Endothelial cell of umbilical vein (primary cell): Measurements from ENCODE around the gene CNGB1. TPM values are rescaled to one million over a fixed set of nuclear protein-coding genes. Genes with fewer than 3 reads are reported as not detected.

Experiments
- BruUV-seq: library from RNA; stranded (reverse); fragments of 400-500 nt; replicated peaks from 2 replicates; lab custom pipeline; 2021; lab: Mats Ljungman, UMichigan
- CTCF ChIA-PET: fragments of 300-600, 350-600 bp; sonication (Branson Sonifier 250); formaldehyde crosslinking; loops from one replicate; lab custom pipeline; 2021; ENCODE audit warnings: antibody characterized with exemption, inconsistent platforms; lab: Charles Lee
- POLR2A ChIA-PET: fragments of 300-600, 350-600 bp; sonication (Branson Sonifier 250); formaldehyde crosslinking; loops from one replicate; lab custom pipeline; 2021; ENCODE audit warnings: antibody characterized with exemption, inconsistent platforms; lab: Charles Lee
- DNase-seq: peaks from one replicate; pipeline ENCODE4 v3.0.0-alpha.2; 2011; ENCODE audit warnings: low read depth, low spot score
- FAIRE-seq: peaks from 2 replicates; lab custom pipeline; 2011; peaks lifted over from hg19 to GRCh38; lab: Jason Lieb, UNC
- H2AFZ ChIP-seq: 2 replicates; pipeline ENCODE4 v1.6.0; 2012; ENCODE audit warnings: low read depth, low read length, control low read depth, inconsistent platforms
- H3K27ac ChIP-seq: 2 replicates; pipeline ENCODE4 v1.5.1; 2011; ENCODE audit warnings: low read depth, mild to moderate bottlenecking, control low read depth, low read length, moderate library complexity; ENCODE audit not compliant: insufficient read depth
- H3K27me3 ChIP-seq, 2 experiments: 2 replicates each; pipeline versions ENCODE4 v1.6.0 to v1.6.1; 2011; ENCODE audit warnings: low read length in 2 of 2, mixed read lengths in 1 of 2; ENCODE audit not compliant: control insufficient read depth in 2 of 2, insufficient read depth in 2 of 2
- H3K36me3 ChIP-seq, 2 experiments: 2 replicates in 1 of 2; 3 replicates in 1 of 2; pipeline ENCODE4 v1.5.1; 2011; ENCODE audit warnings: low read length in 2 of 2, mild to moderate bottlenecking in 1 of 2, moderate library complexity in 1 of 2; ENCODE audit not compliant: control insufficient read depth in 2 of 2, insufficient read depth in 2 of 2; ENCODE audit errors: extremely low read depth in 1 of 2
- H3K4me1 ChIP-seq: 3 replicates; pipeline ENCODE4 v1.5.1; 2011; ENCODE audit warnings: mild to moderate bottlenecking, low read length; ENCODE audit not compliant: control insufficient read depth, insufficient read depth; ENCODE audit errors: extremely low read depth
- H3K4me2 ChIP-seq: 2 replicates; pipeline ENCODE4 v1.6.1; 2011; ENCODE audit warnings: low read length, control low read depth, mixed read lengths; ENCODE audit not compliant: insufficient read depth
- H3K4me3 ChIP-seq, 3 experiments: fragments of 200-600 bp in 1 of 3; sonication (generic), shearing (Covaris generic) in 1 of 3; replicated peaks in 1 of 3; 2 replicates each; pipeline ENCODE4 v1.5.1; 2011 to 2016; ENCODE audit warnings: control low read depth in 3 of 3, low read length in 3 of 3, mild to moderate bottlenecking in 2 of 3, inconsistent platforms in 1 of 3, low read depth in 1 of 3, moderate library complexity in 1 of 3; ENCODE audit not compliant: insufficient read depth in 1 of 3
- H3K79me2 ChIP-seq: 2 replicates; pipeline ENCODE4 v1.6.0; 2012; ENCODE audit warnings: low read length, inconsistent platforms; ENCODE audit not compliant: control insufficient read depth, insufficient read depth
- H3K9ac ChIP-seq: replicated peaks from 2 replicates; pipeline ENCODE3; 2011; ENCODE audit warnings: low read length, control low read depth; ENCODE audit not compliant: insufficient read depth; ENCODE audit errors: extremely low read depth
- H3K9me1 ChIP-seq: replicated peaks from 3 replicates; pipeline ENCODE4 v1.6.0; 2011; ENCODE audit warnings: mild to moderate bottlenecking, low read length; ENCODE audit not compliant: control insufficient read depth, insufficient read depth; ENCODE audit errors: extremely low read depth
- H3K9me3 ChIP-seq: replicated peaks from 2 replicates; pipeline ENCODE4 v1.5.1; 2012; ENCODE audit warnings: low read length, inconsistent platforms; ENCODE audit not compliant: control insufficient read depth, insufficient read depth
- H4K20me1 ChIP-seq: replicated peaks from 2 replicates; pipeline ENCODE3; 2011; ENCODE audit warnings: mild to moderate bottlenecking, low read length; ENCODE audit not compliant: control insufficient read depth, insufficient read depth; ENCODE audit errors: extremely low read depth
- EZH2 ChIP-seq: IDR thresholded peaks from 2 replicates; pipeline ENCODE4 v1.6.1; 2012; ENCODE audit warnings: borderline replicate concordance, low read depth, mild to moderate bottlenecking, moderate library complexity, low read length, inconsistent platforms; ENCODE audit not compliant: severe bottlenecking
- FOS ChIP-seq: IDR thresholded peaks from 2 replicates; pipeline ENCODE4 v1.6.1; 2011; ENCODE audit warnings: mild to moderate bottlenecking, low read length, moderate library complexity, borderline replicate concordance; ENCODE audit not compliant: insufficient read depth
- GATA2 ChIP-seq: IDR thresholded peaks from 2 replicates; pipeline ENCODE4 v1.7.0; 2011; ENCODE audit warnings: low read depth, mild to moderate bottlenecking, moderate library complexity, mixed read lengths, low read length; ENCODE audit not compliant: insufficient read length, insufficient read depth
- JUN ChIP-seq: IDR thresholded peaks from 2 replicates; pipeline ENCODE4 v1.6.1; 2011; ENCODE audit warnings: borderline replicate concordance, low read depth; ENCODE audit not compliant: insufficient read length, insufficient read depth
- MYC ChIP-seq: IDR thresholded peaks from one replicate; pipeline ENCODE4 v1.6.1; 2011; ENCODE audit warnings: mild to moderate bottlenecking, low read depth, low read length
- POLR2A ChIP-seq: IDR thresholded peaks from 2 replicates; pipeline ENCODE4 v1.6.1; 2012; ENCODE audit warnings: low read depth, mild to moderate bottlenecking, control low read depth, low read length
- POLR2AphosphoS5 ChIP-seq: IDR thresholded peaks from 2 replicates; pipeline ENCODE4 v1.6.1; 2012; ENCODE audit warnings: low read depth, mild to moderate bottlenecking, control low read depth, low read length, moderate library complexity; ENCODE audit not compliant: insufficient read depth
- dilution Hi-C: fragments of 300-500 bp; cut with MboI; formaldehyde crosslinking; loops from one replicate; pipeline ENCODE4 v1.15.0; 2019; ENCODE audit warnings: low sequenced_read_pairs; ENCODE audit not compliant: extremely low pct_ligation_motif_present
- intact Hi-C: fragments of 100-400 bp; cut with micrococcal nuclease; formaldehyde crosslinking; loops from one replicate; pipeline ENCODE4 v1.10.0; 2022
- polyA plus RNA-seq, 4 experiments: library from polyadenylated mRNA; depleted of rRNA in 3 of 4; stranded (reverse) in 3 of 4; unstranded in 1 of 4; fragments of >200 nt; gene quantifications; 2 replicates each; pipeline versions ENCODE4 v1.2.1 to v1.2.3, GENCODE V29; 2011 to 2012; ENCODE audit warnings: missing spikeins in 1 of 4
- total RNA-seq: library from RNA; stranded (reverse); gene quantifications from 2 replicates; pipeline ENCODE4 v1.2.3, GENCODE V29; 2021
- TF ChIP-seq, protein P1 (sequence below), 2 donors: IDR thresholded peaks; 1 replicate in 1 of 2; 2 replicates in 1 of 2; pipeline ENCODE4 v1.5.1; 2011; ENCODE audit warnings: low read length in 2 of 2, mild to moderate bottlenecking in 2 of 2, moderate library complexity in 2 of 2, control low read depth in 1 of 2, inconsistent platforms in 1 of 2, low read depth in 1 of 2; ENCODE audit not compliant: insufficient read depth in 1 of 2; ENCODE audit errors: extremely low read depth in 1 of 2
- TF ChIP-seq, protein P2 (sequence below): IDR thresholded peaks from 2 replicates; pipeline ENCODE4 v1.6.1; 2011; ENCODE audit not compliant: insufficient read depth, insufficient read length

The CNGB1 gene
- total and polyA plus RNA-seq, 2 donors (not counting 3 experiments of a cell fraction or from before 2014, with no cell fraction given), result not detected

DNA sequence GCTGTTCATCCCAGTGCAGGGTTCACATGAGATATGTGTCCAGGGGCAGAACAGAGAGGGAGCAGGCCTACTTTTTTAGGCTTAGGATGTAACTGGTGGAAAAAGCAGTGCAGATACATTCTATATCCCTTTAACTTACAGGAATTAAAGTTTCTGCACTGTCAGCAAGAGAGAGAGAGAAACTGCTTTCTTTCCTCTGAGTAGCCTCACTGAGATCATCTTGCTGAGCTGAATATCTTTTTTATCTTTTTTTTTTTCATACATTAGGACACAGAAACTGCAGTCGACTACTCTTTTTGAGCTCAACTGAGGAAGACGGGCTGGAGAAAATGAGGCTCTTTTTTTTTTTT, 50.1 kb downstream of the CNGB1 start:
- CTCF ChIA-PET, result interaction anchor here (0.6 to 5.1 kb wide), 2 partner anchors 11 to 19 kb away, joined by 3 to 17 read pairs; no protein-coding TSS in a partner anchor

DNA sequence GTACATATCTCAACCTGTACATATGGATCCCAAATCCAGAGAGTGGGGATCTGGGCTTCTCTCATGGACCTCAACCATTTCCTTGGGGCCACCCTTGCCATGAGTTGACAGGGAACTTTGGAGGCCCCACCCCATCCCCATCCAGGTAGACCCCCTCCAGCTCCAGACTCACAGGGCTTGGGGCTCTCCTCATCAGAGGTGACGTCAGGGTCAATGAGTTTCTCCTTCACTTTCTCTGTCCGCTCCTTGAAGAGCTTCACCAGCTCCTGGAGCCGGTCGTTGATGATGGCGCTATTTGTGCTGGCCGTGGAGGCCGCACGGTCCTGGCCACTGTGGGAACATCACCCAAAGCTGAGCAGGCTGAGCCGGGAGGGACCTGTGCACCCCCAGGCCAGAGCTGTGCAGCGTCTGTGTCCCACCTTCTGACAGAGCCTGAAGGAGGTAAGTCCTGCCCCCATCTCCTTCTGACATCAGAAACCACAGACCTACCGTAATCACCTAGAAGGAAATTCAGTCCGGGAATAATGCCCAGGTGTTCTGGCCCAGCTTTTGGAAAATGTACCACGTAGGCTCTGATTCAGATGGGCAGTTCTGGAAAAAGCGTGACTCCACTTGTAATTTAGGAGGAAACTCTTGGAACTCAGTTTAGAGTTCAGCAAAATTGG, 50.6 kb downstream of the CNGB1 start:
- H3K79me2 ChIP-seq, result no peaks in the 10 kb centered on the region
- H3K4me2 ChIP-seq, result no peak overlapping the region
- H3K9me1 ChIP-seq, result no peaks in the 10 kb centered on the region
- ChIA-PET CTCF (interaction anchor here (0.6 to 5.1 kb wide), 2 partner anchors 11 to 20 kb away, joined by 3 to 17 read pairs; no protein-coding TSS in a partner anchor), POLR2A (no interaction called here)
- DNase-seq, result no peak
- H3K27ac ChIP-seq, result no peak overlapping the region
- H3K27me3 ChIP-seq, result peaks cover 3 to 4% of the 10 kb centered on the region in 2 experiments
- FAIRE-seq, result no peak
- dilution Hi-C loops (no loop called here), intact Hi-C loops (no loop called here)
- no peak overlapping the region for H2AFZ ChIP-seq
- no TSS peak for BruUV-seq
- no peaks in the 10 kb centered on the region for H4K20me1 ChIP-seq
- TF ChIP-seq, protein P1, sequence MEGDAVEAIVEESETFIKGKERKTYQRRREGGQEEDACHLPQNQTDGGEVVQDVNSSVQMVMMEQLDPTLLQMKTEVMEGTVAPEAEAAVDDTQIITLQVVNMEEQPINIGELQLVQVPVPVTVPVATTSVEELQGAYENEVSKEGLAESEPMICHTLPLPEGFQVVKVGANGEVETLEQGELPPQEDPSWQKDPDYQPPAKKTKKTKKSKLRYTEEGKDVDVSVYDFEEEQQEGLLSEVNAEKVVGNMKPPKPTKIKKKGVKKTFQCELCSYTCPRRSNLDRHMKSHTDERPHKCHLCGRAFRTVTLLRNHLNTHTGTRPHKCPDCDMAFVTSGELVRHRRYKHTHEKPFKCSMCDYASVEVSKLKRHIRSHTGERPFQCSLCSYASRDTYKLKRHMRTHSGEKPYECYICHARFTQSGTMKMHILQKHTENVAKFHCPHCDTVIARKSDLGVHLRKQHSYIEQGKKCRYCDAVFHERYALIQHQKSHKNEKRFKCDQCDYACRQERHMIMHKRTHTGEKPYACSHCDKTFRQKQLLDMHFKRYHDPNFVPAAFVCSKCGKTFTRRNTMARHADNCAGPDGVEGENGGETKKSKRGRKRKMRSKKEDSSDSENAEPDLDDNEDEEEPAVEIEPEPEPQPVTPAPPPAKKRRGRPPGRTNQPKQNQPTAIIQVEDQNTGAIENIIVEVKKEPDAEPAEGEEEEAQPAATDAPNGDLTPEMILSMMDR (IDR thresholded peaks at IDR 0.05; ENCODE audit: extremely low read depth in 1 of 2, insufficient read depth in 1 of 2, low read depth in 1 of 2, low read length in 2 of 2), result no peak
- TF ChIP-seq POLR2AphosphoS5, result no peak
- no peak for TF ChIP-seq FOS
- TF ChIP-seq POLR2A, result no peak
- no peak for TF ChIP-seq MYC
- no peak for TF ChIP-seq GATA2
- TF ChIP-seq, protein P2, sequence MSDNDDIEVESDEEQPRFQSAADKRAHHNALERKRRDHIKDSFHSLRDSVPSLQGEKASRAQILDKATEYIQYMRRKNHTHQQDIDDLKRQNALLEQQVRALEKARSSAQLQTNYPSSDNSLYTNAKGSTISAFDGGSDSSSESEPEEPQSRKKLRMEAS, result no peak
- no peak for TF ChIP-seq EZH2
- no peak for TF ChIP-seq JUN
- no peaks in the 10 kb centered on the region for H3K36me3 ChIP-seq
- H3K4me1 ChIP-seq, result no peaks in the 10 kb centered on the region
- H3K9me3 ChIP-seq, result no peaks in the 10 kb centered on the region
- H3K4me3 ChIP-seq, result no peak overlapping the region
- H3K9ac ChIP-seq, result no peak overlapping the region

More for the DNA sequence above, 50.1 kb downstream of the CNGB1 start:
- no peak overlapping the region for H3K27ac ChIP-seq
- H3K4me2 ChIP-seq, result no peak overlapping the region
- dilution Hi-C loops, result no loop called here
- H3K27me3 ChIP-seq, result peaks cover 3 to 4% of the 10 kb centered on the region in 2 experiments
- H3K36me3 ChIP-seq, result no peaks in the 10 kb centered on the region
- DNase-seq (no peak), FAIRE-seq (no peak)
- no peaks in the 10 kb centered on the region for H4K20me1 ChIP-seq
- no peak overlapping the region for H3K9ac ChIP-seq
- no peaks in the 10 kb centered on the region for H3K4me1 ChIP-seq
- BruUV-seq, result no TSS peak
- H3K9me3 ChIP-seq, result no peaks in the 10 kb centered on the region
- H3K4me3 ChIP-seq, result no peak overlapping the region
- TF ChIP-seq, protein P1 (IDR thresholded peaks at IDR 0.05; ENCODE audit: extremely low read depth in 1 of 2, insufficient read depth in 1 of 2, low read depth in 1 of 2, low read length in 2 of 2), result no peak
- no peak for TF ChIP-seq POLR2AphosphoS5
- no peak for TF ChIP-seq GATA2
- H2AFZ ChIP-seq, result no peak overlapping the region
- H3K79me2 ChIP-seq, result no peaks in the 10 kb centered on the region
- intact Hi-C loops, result no loop called here
- POLR2A ChIA-PET, result no interaction called here
- H3K9me1 ChIP-seq, result no peaks in the 10 kb centered on the region
